Measurements from ENCODE around the gene PAPPA. TPM values are rescaled to one million over a fixed set of nuclear protein-coding genes. Genes with fewer than 3 reads are reported as not detected.

PAPPA gene
- total and polyA plus RNA-seq, 4 experiments from 2014 or later = not detected

GRCh38 chr9:116189683-116190082 is 36.1 kb downstream of the PAPPA start:
- Mint-ChIP-seq H3K36me3 (no peaks in the 10 kb centered on the region), H3K9me3 (peaks cover 0 to 4% (median 0%) of the 10 kb centered on the region in 8 donors), H3K4me3 (no peak overlapping the region), H3K4me1 (no peaks in the 10 kb centered on the region), H3K27ac (no peak overlapping the region), H3K27me3 (no peaks in the 10 kb centered on the region)
- Histone ChIP-seq H3K27ac (ENCODE audit: low read depth, low read length) (no peak overlapping the region), H3K27me3 (ENCODE audit: insufficient read depth, low read length) (no peaks in the 10 kb centered on the region), H3K4me3 (ENCODE audit: low read length in 2 of 2) (no peak overlapping the region), H3K9me3 (ENCODE audit: control insufficient read depth in 1 of 2, low read length in 2 of 2) (no peaks in the 10 kb centered on the region), H3K36me3 (ENCODE audit: insufficient read depth, low read length) (no peaks in the 10 kb centered on the region), H3K4me1 (ENCODE audit: insufficient read depth, low read length) (no peaks in the 10 kb centered on the region)
- intact Hi-C loops (cut with micrococcal nuclease) = no loop called here
- DNase-seq = no peak
- CTCF ChIA-PET (ENCODE audit: partially characterized antibody) = no interaction called here
- POLR2A ChIA-PET (ENCODE audit: partially characterized antibody) = no interaction called here

- Mint-ChIP-seq H3K4me1 (no peaks in the 10 kb centered on the region), H3K4me3 (no peak overlapping the region), H3K9me3 (peaks cover 0 to 4% (median 0%) of the 10 kb centered on the region in 8 donors), H3K36me3 (no peaks in the 10 kb centered on the region), H3K27me3 (no peaks in the 10 kb centered on the region), H3K27ac (no peak overlapping the region)
- H3K4me1 ChIP-seq (ENCODE audit: insufficient read depth, low read length) = no peaks in the 10 kb centered on the region
- H3K27ac ChIP-seq (ENCODE audit: low read depth, low read length) = no peak overlapping the region
- CTCF ChIA-PET (ENCODE audit: partially characterized antibody) = no interaction called here
- POLR2A ChIA-PET (ENCODE audit: partially characterized antibody) = no interaction called here
- no peaks in the 10 kb centered on the region for H3K36me3 ChIP-seq (ENCODE audit: insufficient read depth, low read length)
- intact Hi-C loops (cut with micrococcal nuclease) = no loop called here
- H3K9me3 ChIP-seq (ENCODE audit: control insufficient read depth in 1 of 2, low read length in 2 of 2) = no peaks in the 10 kb centered on the region
- no peak overlapping the region for H3K4me3 ChIP-seq (ENCODE audit: low read length in 2 of 2)
- no peak for DNase-seq
- no peaks in the 10 kb centered on the region for H3K27me3 ChIP-seq (ENCODE audit: insufficient read depth, low read length)
Observed at GRCh38 chr9:116190637-116191396, 37.2 kb downstream of the PAPPA start.

GRCh38 chr9:116191576-116192415 is 38.2 kb downstream of the PAPPA start:
- intact Hi-C loops (cut with micrococcal nuclease) = no loop called here
- CTCF ChIA-PET (ENCODE audit: partially characterized antibody) = no interaction called here
- H3K27me3 ChIP-seq (ENCODE audit: insufficient read depth, low read length) = no peaks in the 10 kb centered on the region
- no peak for DNase-seq
- no peak overlapping the region for H3K4me3 ChIP-seq (ENCODE audit: low read length in 2 of 2)
- peaks cover 0 to 4% (median 0%) of the 10 kb centered on the region in 8 donors for H3K9me3 Mint-ChIP-seq
- POLR2A ChIA-PET (ENCODE audit: partially characterized antibody) = no interaction called here
- no peaks in the 10 kb centered on the region for H3K36me3 Mint-ChIP-seq
- H3K9me3 ChIP-seq (ENCODE audit: control insufficient read depth in 1 of 2, low read length in 2 of 2) = no peaks in the 10 kb centered on the region
- no peak overlapping the region for H3K27ac ChIP-seq (ENCODE audit: low read depth, low read length)
- no peak overlapping the region for H3K27ac Mint-ChIP-seq
- no peaks in the 10 kb centered on the region for H3K36me3 ChIP-seq (ENCODE audit: insufficient read depth, low read length)
- no peaks in the 10 kb centered on the region for H3K4me1 ChIP-seq (ENCODE audit: insufficient read depth, low read length)
- no peaks in the 10 kb centered on the region for H3K4me1 Mint-ChIP-seq
- no peak overlapping the region for H3K4me3 Mint-ChIP-seq
- H3K27me3 Mint-ChIP-seq = no peaks in the 10 kb centered on the region

GRCh38 chr9:116193636-116194035 is 40.0 kb downstream of the PAPPA start:
- H3K36me3 ChIP-seq (ENCODE audit: insufficient read depth, low read length) = no peaks in the 10 kb centered on the region
- H3K36me3 Mint-ChIP-seq = no peaks in the 10 kb centered on the region
- H3K4me3 ChIP-seq (ENCODE audit: low read length in 2 of 2) = no peak overlapping the region
- no peaks in the 10 kb centered on the region for H3K4me1 ChIP-seq (ENCODE audit: insufficient read depth, low read length)
- H3K9me3 ChIP-seq (ENCODE audit: control insufficient read depth in 1 of 2, low read length in 2 of 2) = no peaks in the 10 kb centered on the region
- no peaks in the 10 kb centered on the region for H3K4me1 Mint-ChIP-seq
- DNase-seq = no peak
- no peak overlapping the region for H3K27ac ChIP-seq (ENCODE audit: low read depth, low read length)
- no peak overlapping the region for H3K27ac Mint-ChIP-seq
- intact Hi-C loops (cut with micrococcal nuclease) = no loop called here
- no peak overlapping the region for H3K4me3 Mint-ChIP-seq
- H3K9me3 Mint-ChIP-seq = peaks cover 0 to 3% (median 0%) of the 10 kb centered on the region in 8 donors
- ChIA-PET CTCF (ENCODE audit: partially characterized antibody) (no interaction called here), POLR2A (ENCODE audit: partially characterized antibody) (no interaction called here)
- H3K27me3 Mint-ChIP-seq = no peaks in the 10 kb centered on the region
- no peaks in the 10 kb centered on the region for H3K27me3 ChIP-seq (ENCODE audit: insufficient read depth, low read length)

GRCh38 chr9:116196806-116197205 is 43.2 kb downstream of the PAPPA start:
- H3K27me3 Mint-ChIP-seq = peaks cover 0 to 2% of the 10 kb centered on the region in 2 donors
- H3K27ac Mint-ChIP-seq = no peak overlapping the region
- H3K27me3 ChIP-seq (ENCODE audit: insufficient read depth, low read length) = no peaks in the 10 kb centered on the region
- H3K4me1 Mint-ChIP-seq = no peaks in the 10 kb centered on the region
- DNase-seq = no peak
- no peak overlapping the region for H3K4me3 Mint-ChIP-seq
- H3K27ac ChIP-seq (ENCODE audit: low read depth, low read length) = no peak overlapping the region
- no peaks in the 10 kb centered on the region for H3K4me1 ChIP-seq (ENCODE audit: insufficient read depth, low read length)
- no peaks in the 10 kb centered on the region for H3K9me3 ChIP-seq (ENCODE audit: control insufficient read depth in 1 of 2, low read length in 2 of 2)
- H3K4me3 ChIP-seq (ENCODE audit: low read length in 2 of 2) = no peak overlapping the region
- peaks cover 0 to 2% (median 0%) of the 10 kb centered on the region in 8 donors for H3K9me3 Mint-ChIP-seq
- POLR2A ChIA-PET (ENCODE audit: partially characterized antibody) = no interaction called here
- CTCF ChIA-PET (ENCODE audit: partially characterized antibody) = no interaction called here
- H3K36me3 ChIP-seq (ENCODE audit: insufficient read depth, low read length) = no peaks in the 10 kb centered on the region
- no peaks in the 10 kb centered on the region for H3K36me3 Mint-ChIP-seq
- intact Hi-C loops (cut with micrococcal nuclease) = no loop called here

- no peaks in the 10 kb centered on the region for H3K36me3 ChIP-seq (ENCODE audit: insufficient read depth, low read length)
- H3K4me3 ChIP-seq (ENCODE audit: low read length in 2 of 2) = no peak overlapping the region
- H3K9me3 ChIP-seq (ENCODE audit: control insufficient read depth in 1 of 2, low read length in 2 of 2) = no peaks in the 10 kb centered on the region
- Mint-ChIP-seq H3K4me3 (no peak overlapping the region), H3K27me3 (peaks cover 0 to 2% of the 10 kb centered on the region in 2 donors), H3K4me1 (no peaks in the 10 kb centered on the region), H3K9me3 (peaks cover 0 to 2% (median 0%) of the 10 kb centered on the region in 8 donors), H3K27ac (no peak overlapping the region), H3K36me3 (no peaks in the 10 kb centered on the region)
- intact Hi-C loops (cut with micrococcal nuclease) = no loop called here
- H3K4me1 ChIP-seq (ENCODE audit: insufficient read depth, low read length) = no peaks in the 10 kb centered on the region
- H3K27me3 ChIP-seq (ENCODE audit: insufficient read depth, low read length) = no peaks in the 10 kb centered on the region
- no peak overlapping the region for H3K27ac ChIP-seq (ENCODE audit: low read depth, low read length)
- DNase-seq = no peak
- ChIA-PET POLR2A (ENCODE audit: partially characterized antibody) (no interaction called here), CTCF (ENCODE audit: partially characterized antibody) (no interaction called here)
Observed at GRCh38 chr9:116198344-116198743, 44.8 kb downstream of the PAPPA start.

- H3K27ac ChIP-seq (ENCODE audit: low read depth, low read length) = no peak overlapping the region
- H3K4me3 Mint-ChIP-seq = no peak overlapping the region
- CTCF ChIA-PET (ENCODE audit: partially characterized antibody) = no interaction called here
- no peaks in the 10 kb centered on the region for H3K36me3 Mint-ChIP-seq
- no peaks in the 10 kb centered on the region for H3K4me1 Mint-ChIP-seq
- peaks cover 0 to 3% (median 0%) of the 10 kb centered on the region in 8 donors for H3K9me3 Mint-ChIP-seq
- intact Hi-C loops (cut with micrococcal nuclease) = no loop called here
- H3K36me3 ChIP-seq (ENCODE audit: insufficient read depth, low read length) = no peaks in the 10 kb centered on the region
- POLR2A ChIA-PET (ENCODE audit: partially characterized antibody) = no interaction called here
- no peak overlapping the region for H3K4me3 ChIP-seq (ENCODE audit: low read length in 2 of 2)
- H3K9me3 ChIP-seq (ENCODE audit: control insufficient read depth in 1 of 2, low read length in 2 of 2) = no peaks in the 10 kb centered on the region
- no peaks in the 10 kb centered on the region for H3K27me3 ChIP-seq (ENCODE audit: insufficient read depth, low read length)
- no peak overlapping the region for H3K27ac Mint-ChIP-seq
- no peaks in the 10 kb centered on the region for H3K4me1 ChIP-seq (ENCODE audit: insufficient read depth, low read length)
- DNase-seq = no peak
- peaks cover 0 to 2% of the 10 kb centered on the region in 2 donors for H3K27me3 Mint-ChIP-seq
Observed at GRCh38 chr9:116202219-116202912, 48.8 kb downstream of the PAPPA start.
